NK-92 treated with Interleukin-12 subunit alpha and Interleukin-12 subunit beta, amount 100 ng/mL, for 24 hours (cell line): Measurements from ENCODE around the gene ASB1.

Experiments used
- DNase-seq: peaks from one replicate; lab custom pipeline; 2025; lab: John Stamatoyannopoulos, UW

Gene ASB1

GRCh38 chr2:238467062-238467461 is 40.3 kb downstream of the ASB1 start:
- DNase-seq, result no peak

GRCh38 chr2:238467792-238468191 is 41.1 kb downstream of the ASB1 start:
- no peak for DNase-seq

- no peak for DNase-seq
Observed at GRCh38 chr2:238469155-238469554, 42.4 kb downstream of the ASB1 start.

- no peak for DNase-seq
Observed at GRCh38 chr2:238473014-238473413, 46.3 kb downstream of the ASB1 start.

- no peak for DNase-seq
Observed at GRCh38 chr2:238473523-238473922, 46.8 kb downstream of the ASB1 start.

GRCh38 chr2:238475034-238475433 is 48.3 kb downstream of the ASB1 start:
- DNase-seq, result no peak

GRCh38 chr2:238475566-238475965 is 48.8 kb downstream of the ASB1 start:
- DNase-seq, result no peak

- DNase-seq, result no peak
Observed at GRCh38 chr2:238476258-238476657, 49.5 kb downstream of the ASB1 start.

GRCh38 chr2:238478216-238478615 is 51.5 kb downstream of the ASB1 start:
- no peak for DNase-seq

- DNase-seq, result no peak
Observed at GRCh38 chr2:238479847-238480246, 53.1 kb downstream of the ASB1 start.

GRCh38 chr2:238483021-238483420 is 56.3 kb downstream of the ASB1 start:
- no peak for DNase-seq

- DNase-seq, result no peak
Observed at GRCh38 chr2:238483656-238484055, 56.9 kb downstream of the ASB1 start.

- no peak for DNase-seq
Observed at GRCh38 chr2:238484522-238485452, 58.1 kb downstream of the ASB1 start.

GRCh38 chr2:238486123-238486848 is 59.6 kb downstream of the ASB1 start:
- no peak for DNase-seq

GRCh38 chr2:238487134-238487533 is 60.4 kb downstream of the ASB1 start:
- no peak for DNase-seq

- DNase-seq, result no peak
Observed at GRCh38 chr2:238487652-238488346, 61.1 kb downstream of the ASB1 start.

- DNase-seq, result no peak
Observed at GRCh38 chr2:238488347-238488826, 61.7 kb downstream of the ASB1 start.

GRCh38 chr2:238489431-238489830 is 62.7 kb downstream of the ASB1 start:
- DNase-seq, result no peak

- no peak for DNase-seq
Observed at GRCh38 chr2:238489896-238490295, 63.2 kb downstream of the ASB1 start.

GRCh38 chr2:238492840-238493239 is 66.1 kb downstream of the ASB1 start:
- DNase-seq, result no peak

- DNase-seq, result no peak
Observed at GRCh38 chr2:238493411-238493810, 66.7 kb downstream of the ASB1 start.

- DNase-seq, result no peak
Observed at GRCh38 chr2:238493880-238494572, 67.3 kb downstream of the ASB1 start.
